Measurements from ENCODE around the gene DUOX1.
"Not testable (repeated sequence)": the region's sequence is repeated elsewhere in the genome, so short reads cannot be mapped to it uniquely, and the experiment has no call there.

DNA sequence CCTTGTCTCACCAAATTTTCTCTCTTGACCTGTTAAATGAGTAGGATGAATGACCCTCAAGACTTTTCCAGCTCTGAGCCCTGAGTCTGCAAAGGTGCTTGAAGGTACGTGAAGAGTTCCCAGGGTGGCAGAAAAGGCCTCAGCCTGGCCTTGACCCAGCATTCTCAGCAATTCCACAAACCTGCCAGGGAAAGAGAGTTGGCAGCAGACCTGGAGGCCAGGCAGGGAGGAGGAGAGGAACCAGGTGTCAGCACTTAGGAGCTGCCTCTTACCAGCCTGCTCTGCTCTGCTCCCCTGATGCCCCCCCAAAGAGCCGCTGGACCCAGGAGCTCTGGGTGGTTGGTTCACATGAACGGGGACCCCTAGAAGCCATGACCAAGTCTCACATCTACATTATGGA lies 49.2 kb upstream of the DUOX1 start:
- not testable (repeated sequence) for TF ChIP-seq PPARA (CRISPR knock-in tag; IDR thresholded peaks at IDR 0.05; ENCODE audit: borderline replicate concordance); ZFP30 (CRISPR knock-in tag; IDR thresholded peaks at IDR 0.05); TCF4 (CRISPR knock-in tag; IDR thresholded peaks at IDR 0.05; ENCODE audit: borderline replicate concordance); ISL1 (CRISPR knock-in tag; IDR thresholded peaks at IDR 0.05)
- TF ChIP-seq, protein P1, sequence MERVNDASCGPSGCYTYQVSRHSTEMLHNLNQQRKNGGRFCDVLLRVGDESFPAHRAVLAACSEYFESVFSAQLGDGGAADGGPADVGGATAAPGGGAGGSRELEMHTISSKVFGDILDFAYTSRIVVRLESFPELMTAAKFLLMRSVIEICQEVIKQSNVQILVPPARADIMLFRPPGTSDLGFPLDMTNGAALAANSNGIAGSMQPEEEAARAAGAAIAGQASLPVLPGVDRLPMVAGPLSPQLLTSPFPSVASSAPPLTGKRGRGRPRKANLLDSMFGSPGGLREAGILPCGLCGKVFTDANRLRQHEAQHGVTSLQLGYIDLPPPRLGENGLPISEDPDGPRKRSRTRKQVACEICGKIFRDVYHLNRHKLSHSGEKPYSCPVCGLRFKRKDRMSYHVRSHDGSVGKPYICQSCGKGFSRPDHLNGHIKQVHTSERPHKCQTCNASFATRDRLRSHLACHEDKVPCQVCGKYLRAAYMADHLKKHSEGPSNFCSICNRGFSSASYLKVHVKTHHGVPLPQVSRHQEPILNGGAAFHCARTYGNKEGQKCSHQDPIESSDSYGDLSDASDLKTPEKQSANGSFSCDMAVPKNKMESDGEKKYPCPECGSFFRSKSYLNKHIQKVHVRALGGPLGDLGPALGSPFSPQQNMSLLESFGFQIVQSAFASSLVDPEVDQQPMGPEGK (CRISPR knock-in tag; IDR thresholded peaks at IDR 0.05; ENCODE audit: borderline replicate concordance) = not testable (repeated sequence)

Data from SK-N-SH treated with all-trans-retinoic acid at 6 μM for 48 hours (cell line).